ENCODE data around the gene PKMYT1.
"Not testable (repeated sequence)": the region's sequence is repeated elsewhere in the genome, so short reads cannot be mapped to it uniquely, and the experiment has no call there.

The PKMYT1 gene

DNA sequence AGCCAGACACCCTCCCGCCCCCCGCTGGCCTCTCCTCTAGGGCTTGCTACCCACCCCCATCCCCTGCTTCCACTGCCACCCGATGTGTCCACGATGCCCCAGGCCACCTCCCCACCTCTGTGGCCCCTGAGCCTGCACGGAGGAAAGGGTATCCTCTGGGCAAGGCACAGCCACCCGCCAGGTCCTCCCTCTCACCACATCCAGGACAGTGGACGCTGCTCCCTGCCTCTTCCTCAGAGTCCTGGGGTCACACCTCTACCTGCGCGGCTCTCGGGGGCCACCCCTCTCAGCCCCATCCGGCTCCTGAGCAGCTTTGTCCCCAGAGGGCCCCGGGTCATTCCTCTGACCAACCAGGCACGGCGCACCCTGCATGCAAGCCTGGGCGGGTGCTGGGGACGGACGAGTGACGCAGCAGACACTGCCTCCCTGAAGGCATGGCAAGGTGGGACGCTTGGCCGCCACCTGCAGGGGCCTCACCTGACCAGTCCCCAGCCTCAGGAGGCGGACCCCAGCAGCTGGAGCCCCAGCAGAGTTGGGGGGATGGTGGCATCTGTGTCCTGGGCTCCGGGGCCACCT, 43.7 kb downstream of the PKMYT1 start:
- no peak for DNase-seq

DNA sequence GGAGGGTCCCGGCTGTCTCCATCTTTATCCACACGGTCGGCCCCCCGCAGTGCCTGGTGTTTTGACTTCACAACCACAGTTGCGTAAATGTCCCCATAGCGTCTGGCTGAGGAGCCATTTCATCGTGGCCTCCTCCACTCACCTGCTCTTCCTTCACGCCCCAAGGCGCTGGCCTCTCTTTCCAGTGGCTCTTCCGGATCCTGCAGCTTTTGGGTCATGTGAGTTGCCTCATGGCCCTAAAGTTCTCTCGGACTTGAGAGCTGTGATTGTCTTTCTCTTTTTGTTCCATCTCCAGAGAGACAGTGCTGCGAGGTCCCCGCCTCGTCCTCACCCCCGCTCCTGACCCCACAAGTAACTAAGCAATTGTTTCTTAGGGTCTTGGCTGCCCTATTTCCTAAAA, 45.8 kb downstream of the PKMYT1 start:
- DNase-seq: no peak

DNA sequence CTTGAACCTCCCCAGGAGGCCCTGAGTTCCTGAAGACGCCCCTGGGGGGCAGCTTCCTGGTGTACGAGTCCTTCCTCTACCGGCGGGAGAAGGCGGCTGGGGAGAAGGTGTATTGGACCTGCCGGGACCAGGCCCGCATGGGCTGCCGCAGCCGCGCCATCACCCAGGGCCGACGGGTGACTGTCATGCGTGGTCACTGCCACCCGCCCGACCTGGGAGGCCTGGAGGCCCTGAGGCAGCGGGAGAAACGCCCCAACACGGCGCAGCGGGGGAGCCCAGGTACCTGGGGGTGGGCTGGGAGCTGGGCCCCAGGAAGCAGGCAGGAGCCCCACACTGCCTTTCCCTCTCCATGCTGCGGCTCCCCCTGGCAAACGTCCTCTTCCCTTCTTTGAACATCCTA, 46.5 kb downstream of the PKMYT1 start:
- no peak for DNase-seq

DNA sequence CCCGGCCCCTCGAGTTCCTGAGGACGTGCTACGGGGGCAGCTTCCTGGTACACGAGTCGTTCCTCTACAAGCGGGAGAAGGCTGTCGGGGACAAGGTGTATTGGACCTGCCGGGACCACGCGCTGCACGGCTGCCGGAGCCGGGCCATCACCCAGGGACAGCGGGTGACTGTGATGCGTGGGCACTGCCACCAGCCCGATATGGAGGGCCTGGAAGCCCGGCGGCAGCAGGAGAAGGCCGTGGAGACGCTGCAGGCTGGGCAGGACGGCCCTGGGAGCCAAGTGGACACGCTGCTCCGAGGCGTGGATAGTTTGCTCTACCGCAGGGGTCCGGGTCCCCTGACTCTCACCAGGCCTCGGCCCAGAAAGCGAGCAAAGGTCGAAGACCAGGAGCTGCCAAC, 47.1 kb downstream of the PKMYT1 start:
- DNase-seq: no peak

DNA sequence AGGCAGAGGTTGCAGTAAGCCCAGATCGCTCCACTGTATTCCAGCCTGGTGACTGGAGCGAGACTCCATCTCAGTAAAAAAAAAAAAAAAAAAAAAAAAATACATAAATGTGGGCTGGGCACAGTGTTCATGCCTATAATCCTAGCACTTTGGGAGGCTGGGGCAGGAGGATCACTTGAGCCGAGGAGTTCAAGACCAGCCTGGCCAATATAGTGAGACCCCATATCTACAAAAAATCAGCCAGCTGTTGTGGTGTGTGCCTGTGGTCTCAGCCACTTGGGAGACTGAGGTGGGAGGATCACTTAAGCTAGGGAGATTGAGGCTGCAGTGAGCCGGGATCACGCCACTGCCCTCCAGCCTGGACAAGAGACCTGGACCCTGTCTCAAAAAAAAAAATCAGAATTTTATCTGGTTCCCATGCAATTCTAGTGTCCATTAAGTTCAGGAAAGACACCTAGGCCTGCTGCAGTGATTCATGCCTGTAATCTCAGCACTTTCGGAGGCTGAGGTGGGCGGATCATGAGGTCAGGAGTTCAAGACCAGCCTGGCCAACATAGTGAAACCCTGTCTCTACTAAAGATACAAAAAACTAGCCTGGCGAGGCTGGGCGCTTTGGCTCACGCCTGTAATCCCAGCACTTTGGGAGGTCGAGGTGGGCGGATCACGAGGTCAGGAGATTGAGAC, 48.9 kb downstream of the PKMYT1 start:
- DNase-seq: not testable (repeated sequence)

DNA sequence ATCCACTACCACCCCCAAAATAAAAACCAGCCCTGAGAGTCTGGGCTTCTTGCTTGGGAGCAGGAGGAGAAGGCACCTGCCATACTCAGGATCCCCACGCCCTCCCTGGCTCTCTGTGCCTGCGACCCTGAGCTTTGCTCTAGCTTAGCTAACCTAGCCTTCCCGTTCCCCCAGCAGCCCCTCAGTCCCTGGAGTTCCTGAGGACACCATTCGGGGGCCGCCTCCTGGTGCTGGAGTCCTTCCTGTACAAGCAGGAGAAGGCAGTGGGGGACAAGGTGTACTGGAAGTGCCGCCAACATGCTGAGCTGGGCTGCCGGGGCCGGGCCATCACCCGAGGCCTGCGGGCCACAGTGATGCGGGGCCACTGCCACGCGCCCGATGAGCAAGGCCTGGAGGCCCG, 50.0 kb downstream of the PKMYT1 start:
- DNase-seq: no peak

DNA sequence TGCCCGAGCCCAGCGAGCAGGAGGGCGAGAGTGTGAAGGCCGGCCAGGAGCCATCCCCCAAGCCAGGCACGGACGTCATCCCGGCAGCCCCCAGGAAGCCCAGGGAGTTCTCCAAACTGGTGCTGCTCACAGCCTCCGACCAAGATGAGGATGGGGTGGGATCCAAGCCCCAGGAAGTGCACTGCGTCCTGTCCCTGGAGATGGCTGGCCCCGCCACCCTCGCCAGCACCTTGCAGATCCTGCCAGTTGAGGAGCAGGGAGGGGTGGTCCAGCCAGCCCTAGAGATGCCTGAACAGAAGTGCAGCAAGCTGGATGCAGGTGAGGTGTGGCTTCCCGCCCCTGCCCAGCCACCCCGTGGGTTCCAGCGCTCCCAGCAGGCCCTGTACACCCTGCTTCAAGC, 50.6 kb downstream of the PKMYT1 start:
- no peak for DNase-seq

DNA sequence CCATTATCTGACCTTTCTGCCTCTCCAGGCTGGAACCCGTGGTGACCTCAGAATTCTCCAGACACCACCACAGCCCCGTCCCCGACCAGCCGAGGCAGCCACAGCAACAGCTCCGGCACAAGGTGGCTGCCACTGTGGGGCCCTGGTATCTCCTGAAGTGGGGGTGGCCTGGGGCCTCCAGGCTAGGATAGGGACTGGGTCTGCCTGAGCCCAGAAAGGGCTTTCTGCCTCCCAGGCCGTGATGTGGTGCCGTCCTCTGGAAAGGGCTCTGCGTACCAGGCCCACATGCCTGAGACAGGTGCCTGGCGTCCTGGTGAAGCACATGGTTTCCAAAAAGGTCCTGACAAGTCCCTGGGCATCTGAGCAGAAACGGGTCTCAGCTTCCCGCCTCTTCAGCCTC, 51.5 kb downstream of the PKMYT1 start:
- no peak for DNase-seq

DNA sequence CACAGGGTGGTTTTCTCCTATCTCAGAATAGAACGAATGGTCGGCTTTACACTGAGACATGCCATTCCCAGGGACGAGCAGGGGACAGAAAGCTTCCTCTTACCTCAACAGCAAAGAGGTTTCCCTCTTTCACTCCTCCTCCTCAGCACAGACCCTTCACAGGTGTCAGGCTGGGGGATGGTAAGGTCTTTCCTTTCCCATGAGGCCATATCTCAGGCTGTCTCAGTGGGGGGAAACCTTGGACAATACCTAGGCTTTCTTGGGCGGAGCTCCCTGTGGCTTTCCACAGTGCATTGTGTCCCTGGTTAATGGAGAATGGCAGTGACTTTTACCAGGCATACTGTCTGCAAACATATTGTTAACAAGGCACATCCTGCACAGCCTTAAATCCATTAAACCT, 52.1 kb downstream of the PKMYT1 start:
- not testable (repeated sequence) for DNase-seq

DNA sequence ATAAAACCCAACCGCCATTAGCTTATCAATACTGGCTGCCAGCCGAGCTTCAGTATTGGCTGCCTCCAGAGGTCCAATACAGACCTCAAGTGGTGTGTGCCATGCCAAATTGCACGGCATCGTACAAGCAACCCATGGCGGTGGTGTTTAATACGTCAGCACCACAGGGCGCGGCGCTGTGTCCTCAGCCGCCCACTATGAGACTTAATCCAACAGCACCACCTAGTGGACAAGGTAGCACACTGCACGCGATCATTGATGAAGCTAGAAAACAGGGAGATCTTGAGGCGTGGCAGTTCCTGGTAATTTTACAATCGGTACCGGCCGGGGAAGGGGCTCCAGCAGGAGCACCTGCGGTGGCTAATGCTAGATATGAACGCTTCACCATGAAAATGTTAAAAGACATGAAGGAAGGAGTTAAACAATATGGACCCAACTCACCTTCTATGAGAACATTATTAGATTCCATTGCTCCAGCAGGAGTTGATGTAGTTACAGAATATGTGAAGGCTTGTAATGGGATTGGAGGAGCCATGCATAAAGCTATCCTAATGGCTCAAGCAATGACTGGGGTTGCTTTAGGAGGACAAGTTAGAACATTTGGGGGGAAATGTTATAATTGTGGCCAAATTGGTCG, 53.1 kb downstream of the PKMYT1 start:
- DNase-seq: peak in 50 of 51 donors; percentile 5 to 87 (median 61)

DNA sequence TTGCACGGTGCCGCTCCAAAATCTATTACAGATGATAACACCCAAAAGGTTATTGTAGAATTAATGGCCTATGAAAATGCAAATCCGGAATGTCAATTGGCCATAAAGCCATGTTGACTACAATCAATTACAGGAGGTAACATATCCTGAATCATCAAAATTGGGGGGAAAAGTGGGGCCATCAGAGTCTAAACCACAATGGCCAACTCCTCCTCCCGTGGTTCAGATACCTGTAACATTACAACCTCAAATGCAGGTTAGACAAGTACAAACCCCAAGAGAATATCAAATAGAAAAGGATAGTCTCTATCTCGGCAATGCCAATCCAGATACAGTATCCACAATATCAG, 53.6 kb downstream of the PKMYT1 start:
- DNase-seq: no peak

DNA sequence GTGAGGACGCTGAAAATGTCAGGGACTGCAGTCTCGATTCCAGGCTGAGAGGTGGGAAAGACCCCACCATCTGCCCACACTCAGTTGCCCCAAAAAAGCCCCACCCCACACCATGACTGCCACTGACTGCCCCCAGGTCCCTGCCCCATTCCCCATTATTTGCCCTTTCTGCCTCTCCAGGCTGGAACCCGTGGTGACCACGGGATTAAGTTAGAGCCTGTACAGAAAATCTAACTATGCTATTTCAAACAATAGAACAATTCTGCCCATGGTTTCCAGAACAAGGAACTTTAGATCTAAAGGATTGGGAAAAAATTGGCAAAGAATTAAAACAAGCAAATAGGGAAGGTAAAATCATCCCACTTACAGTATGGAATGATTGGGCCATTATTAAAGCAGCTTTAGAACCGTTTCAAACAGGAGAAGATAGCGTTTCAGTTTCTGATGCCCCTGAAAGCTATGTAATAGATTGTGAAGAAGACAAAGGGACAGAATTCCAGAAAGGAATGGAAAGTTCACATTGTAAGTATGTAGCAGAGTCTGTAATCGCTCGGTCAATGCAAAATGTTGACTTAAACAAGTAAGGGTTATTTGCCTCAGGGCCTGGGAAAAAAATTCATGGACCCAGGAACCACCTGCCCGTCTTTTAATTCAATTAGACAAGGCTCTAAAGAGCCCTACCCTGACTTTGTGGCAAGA, 54.1 kb downstream of the PKMYT1 start:
- DNase-seq: no peak

DNA sequence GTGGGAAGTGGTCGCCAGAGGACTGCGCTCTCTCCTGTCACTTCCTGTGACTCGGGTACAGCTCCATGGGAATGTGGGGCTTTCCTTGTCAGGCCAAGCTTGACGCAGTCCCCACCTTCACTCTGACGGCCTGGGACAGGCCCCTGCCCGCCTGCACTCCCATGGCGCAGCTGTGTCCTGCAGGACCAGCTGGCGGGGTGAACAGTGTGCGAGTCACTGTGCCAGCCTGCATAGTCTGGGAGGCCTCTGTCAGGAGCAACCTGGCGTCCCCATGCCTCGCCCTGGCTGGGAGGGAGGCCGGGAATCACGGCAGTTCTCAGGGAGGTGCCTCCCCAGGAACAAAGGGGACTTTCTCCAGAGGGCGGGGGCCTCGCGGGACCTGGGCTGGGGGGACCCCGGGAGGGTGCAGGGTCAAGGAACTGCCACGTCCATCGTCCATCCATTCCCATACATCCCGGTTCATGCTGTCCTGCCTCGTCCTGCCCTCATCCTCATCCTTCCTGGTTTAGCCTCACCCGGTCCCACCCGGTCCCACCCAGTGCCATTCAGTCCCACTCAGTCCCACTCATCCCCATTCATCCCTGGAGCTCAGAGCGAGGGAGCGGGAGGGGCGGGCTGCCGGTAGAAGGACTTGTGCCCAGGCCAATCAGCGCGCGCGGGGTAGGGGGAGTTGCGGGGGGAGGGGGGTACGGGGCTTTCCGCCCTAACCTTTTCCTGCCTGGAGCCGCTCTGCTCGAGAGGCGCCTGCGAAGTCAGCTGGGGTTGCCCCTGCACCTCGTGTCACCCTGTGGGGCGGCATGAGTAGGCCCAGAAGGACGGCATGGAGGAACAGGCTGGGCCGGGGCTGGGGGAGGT, 55.1 kb downstream of the PKMYT1 start:
- peak in 5 of 51 donors; percentile 10 to 17 (median 15) for DNase-seq

DNA sequence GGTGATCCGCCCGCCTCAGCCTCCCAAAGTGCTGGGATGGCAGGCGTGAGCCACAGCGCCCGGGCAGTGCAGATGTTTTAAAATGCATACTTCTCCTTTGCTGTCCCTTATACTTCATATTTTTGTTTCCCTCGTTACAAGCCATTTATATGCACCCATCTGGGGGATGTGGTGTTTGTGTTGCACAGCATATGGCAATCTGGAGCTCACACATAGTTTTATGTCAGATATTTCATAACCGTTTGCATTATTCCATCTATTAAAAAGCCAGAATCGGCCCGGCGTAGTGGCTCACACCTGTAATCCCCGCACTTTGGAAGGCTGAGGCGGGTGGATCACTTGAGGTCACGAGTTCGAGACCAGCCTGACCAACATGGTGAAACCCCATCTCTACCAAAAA, 56.8 kb downstream of the PKMYT1 start:
- DNase-seq: no peak
